Activated T-cell treated with anti-CD3 and anti-CD28 coated beads, Interleukin-2, amount 50 U/mL, for 48 hours (primary cell): ENCODE measurements around the gene FBN1.

ENCODE experiments used
- DNase-seq, 2 experiments: peaks; one replicate each; pipeline ENCODE4 v3.0.0-alpha.2; 2020

FBN1 gene

GRCh38 chr15:48419896-48420295 is 225.6 kb downstream of the FBN1 start:
- DNase-seq = no peak

DNA sequence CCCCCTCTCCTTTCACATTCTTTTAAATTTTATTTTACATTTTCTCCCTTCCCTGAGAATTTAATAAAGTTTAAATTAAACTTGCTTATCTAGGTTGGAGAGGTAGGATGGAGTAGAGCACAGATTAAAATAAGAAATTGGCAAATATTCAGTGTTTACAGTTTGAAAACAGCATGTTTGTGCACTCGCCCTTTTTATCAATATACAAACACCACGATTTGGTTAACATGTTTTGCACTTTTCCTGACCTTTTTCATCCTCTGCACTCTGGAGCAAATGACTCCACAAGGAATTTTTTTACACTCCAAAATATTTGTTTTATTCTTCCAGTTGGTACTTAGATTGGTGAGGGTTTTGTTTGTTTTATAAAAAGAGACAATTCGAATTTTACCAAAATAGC is 227.2 kb downstream of the FBN1 start:
- DNase-seq = no peak

DNA sequence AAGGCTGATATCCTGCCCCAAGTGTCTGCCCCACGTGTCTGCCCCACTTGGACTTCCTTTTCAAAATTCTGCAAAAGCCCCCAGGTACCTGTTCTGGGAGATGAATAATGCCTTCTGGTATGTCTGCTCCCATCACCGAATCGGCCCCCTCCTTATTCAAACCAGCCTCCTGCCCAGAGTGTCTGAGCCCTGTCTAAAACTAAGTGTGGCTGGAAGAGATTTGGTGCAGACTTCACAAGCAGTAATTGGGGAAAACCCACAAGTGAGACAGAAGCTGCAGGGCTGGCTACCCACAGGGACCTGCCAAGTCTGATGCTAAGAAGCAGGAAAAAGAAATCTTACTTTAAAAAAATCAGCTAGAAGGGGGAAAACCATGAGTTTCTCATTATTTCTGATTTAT is 229.2 kb downstream of the FBN1 start:
- DNase-seq = no peak

DNA sequence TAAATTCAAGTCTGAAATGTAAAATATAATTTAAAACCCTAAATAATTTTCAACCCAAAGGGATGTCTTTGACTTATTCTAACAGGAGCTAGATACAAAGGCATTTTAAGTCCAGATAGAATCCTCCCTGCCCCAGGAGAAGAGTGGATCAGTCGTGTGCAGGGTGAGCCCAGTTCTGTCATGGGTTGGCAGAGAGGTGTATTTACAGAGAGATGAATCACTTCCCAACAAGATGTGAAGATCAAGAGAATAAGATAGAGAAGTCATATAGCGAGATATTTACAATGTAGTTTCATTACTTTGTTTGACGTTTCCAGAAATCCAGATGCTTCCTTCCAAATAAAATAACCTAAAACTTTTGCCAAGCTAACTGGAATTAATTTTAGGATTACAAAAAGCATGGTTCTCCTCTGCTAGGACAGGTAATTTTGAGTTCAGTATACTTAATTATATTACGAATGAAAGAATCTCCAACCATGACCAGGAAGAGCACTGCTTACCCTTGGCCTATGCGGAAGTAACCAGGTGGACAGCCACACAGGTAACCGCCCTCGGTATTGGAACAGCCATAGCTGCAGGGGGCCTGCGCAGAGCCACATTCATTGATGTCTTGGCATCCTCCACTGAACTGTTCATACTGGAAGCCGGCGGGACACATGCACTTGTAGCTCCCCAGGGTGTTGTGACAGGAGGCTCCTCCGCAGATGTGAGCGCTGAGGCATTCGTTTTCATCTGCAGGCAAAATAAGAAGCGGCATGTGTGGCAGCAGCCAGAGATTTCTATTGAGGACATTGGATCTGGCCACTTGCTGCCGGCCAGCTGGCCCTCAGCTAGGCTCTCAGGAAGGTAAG is 230.2 kb downstream of the FBN1 start:
- no peak for DNase-seq

- no peak for DNase-seq
These were observed 231.5 kb downstream of the FBN1 start for GRCh38 chr15:48414015-48414414.

DNA sequence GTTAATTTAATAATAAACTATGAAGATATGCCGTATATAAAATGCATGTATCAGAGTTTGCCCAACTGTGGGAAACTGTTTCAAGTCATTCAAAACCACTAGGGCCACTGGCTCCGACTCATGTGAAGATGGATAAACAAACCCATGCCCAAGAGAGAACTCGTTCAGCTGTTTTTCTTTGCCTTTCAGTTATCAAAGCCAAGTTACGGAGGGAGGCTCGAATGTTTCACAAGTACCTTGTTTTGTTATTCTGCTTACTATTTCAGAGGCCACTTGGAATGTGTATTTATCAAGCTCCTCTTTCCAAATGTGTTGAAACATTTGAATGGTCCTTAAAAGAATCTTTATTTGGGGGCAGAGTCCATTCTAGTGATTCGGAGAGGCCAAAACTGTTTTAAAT is 232.2 kb downstream of the FBN1 start:
- no peak for DNase-seq

- no peak for DNase-seq
These were observed 233.4 kb downstream of the FBN1 start for GRCh38 chr15:48411971-48412591.

DNA sequence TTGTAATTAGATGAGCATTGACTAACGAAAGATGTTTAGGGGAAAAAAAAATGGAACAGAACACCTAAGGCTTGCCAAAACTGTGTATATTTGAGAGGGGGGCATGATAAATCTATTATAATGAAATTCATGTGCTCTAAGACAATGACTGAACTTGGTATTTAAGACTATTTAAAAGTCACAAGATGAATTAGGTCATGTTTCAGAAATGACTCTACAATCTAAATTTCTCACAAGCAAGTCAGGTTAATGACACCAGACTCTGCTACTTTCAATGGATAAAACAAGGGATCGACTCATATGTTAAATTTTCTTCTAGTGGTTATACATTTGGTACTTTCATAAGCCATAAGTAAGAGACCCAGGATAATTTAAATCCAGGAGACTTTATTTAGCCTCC is 235.9 kb downstream of the FBN1 start:
- DNase-seq = no peak

GRCh38 chr15:48408327-48408726 is 237.2 kb downstream of the FBN1 start:
- no peak for DNase-seq

DNA sequence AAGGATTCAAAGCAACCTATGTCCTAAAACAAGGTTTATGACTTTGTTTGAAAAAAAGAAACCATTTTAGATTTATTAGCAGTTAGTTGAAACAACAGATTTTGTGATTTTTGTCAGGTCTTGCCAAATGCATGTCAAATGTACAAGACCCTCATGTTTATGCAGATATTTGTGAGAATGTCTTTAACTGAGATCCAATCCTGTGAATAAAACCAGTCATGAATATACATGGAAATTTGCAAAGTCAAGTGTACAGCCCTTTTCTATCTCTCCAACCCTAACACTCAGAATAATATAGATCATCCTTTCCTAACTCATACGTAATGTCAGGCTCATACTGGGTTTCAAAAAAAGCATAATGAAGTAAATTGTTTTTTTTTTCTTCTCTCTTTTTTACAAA is 237.9 kb downstream of the FBN1 start:
- no peak for DNase-seq

- no peak for DNase-seq
These were observed 238.6 kb downstream of the FBN1 start for GRCh38 chr15:48406911-48407310.

DNA sequence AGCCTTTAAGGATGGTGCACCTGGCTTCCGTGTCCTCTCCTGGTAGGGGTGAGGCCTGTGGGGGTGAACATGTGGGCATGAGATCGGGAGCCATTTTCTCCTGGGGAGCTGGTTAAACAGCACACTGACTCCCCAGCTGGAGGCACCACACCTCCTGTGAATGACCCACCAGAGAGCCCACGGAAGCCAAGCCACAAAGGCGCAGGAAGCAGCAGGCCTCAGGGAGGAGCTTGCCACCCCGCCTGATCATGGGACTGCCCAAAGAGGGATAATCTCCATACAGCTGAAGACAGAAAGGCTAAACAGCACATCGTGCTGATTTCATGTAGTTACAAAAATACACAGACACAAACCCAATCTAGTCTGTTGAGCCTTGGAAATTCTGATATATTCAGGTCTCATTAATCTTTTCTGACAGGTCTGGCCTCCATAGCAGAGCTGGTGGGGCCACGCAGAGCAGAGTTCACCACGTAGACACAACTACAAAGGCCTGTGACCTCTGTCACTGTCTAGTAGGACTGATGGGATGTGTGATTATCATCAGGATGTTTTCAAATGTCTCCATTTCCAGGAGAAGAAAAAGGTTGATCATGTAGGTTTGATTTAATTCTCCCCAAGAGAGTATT is 239.1 kb downstream of the FBN1 start:
- DNase-seq = no peak

GRCh38 chr15:48402427-48403177 is 242.9 kb downstream of the FBN1 start:
- DNase-seq = no peak

- DNase-seq = no peak
These were observed 245.4 kb downstream of the FBN1 start for GRCh38 chr15:48400086-48400485.

- no peak for DNase-seq
These were observed 247.7 kb downstream of the FBN1 start for GRCh38 chr15:48397841-48398240.

GRCh38 chr15:48396020-48396419 is 249.5 kb downstream of the FBN1 start:
- DNase-seq = no peak

DNA sequence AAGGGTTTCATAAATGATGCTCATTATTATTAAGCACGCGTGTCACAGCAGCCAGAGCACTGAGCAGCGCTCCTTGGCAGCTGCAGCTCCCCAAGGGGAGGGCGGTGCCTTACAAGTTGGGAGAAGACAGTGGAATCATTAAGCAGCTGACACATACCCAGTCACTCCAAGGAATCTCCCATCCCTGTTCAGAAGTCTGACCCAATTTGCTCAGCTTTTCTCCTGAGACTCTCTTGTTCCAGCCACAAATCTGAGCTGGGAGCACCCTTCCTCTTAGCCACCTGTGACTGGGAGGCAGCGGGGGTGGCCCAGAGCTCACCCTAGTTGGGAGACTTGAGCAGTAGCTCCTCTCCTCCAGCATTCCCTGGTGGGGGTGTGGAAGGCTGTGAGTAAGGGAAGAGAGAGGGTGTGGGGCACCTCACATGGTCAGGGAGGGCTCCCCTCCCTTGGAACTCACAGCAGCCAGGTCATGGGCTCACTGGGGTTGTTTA is 249.9 kb downstream of the FBN1 start:
- DNase-seq = no peak

- DNase-seq = no peak
These were observed 250.5 kb downstream of the FBN1 start for GRCh38 chr15:48394970-48395369.

DNA sequence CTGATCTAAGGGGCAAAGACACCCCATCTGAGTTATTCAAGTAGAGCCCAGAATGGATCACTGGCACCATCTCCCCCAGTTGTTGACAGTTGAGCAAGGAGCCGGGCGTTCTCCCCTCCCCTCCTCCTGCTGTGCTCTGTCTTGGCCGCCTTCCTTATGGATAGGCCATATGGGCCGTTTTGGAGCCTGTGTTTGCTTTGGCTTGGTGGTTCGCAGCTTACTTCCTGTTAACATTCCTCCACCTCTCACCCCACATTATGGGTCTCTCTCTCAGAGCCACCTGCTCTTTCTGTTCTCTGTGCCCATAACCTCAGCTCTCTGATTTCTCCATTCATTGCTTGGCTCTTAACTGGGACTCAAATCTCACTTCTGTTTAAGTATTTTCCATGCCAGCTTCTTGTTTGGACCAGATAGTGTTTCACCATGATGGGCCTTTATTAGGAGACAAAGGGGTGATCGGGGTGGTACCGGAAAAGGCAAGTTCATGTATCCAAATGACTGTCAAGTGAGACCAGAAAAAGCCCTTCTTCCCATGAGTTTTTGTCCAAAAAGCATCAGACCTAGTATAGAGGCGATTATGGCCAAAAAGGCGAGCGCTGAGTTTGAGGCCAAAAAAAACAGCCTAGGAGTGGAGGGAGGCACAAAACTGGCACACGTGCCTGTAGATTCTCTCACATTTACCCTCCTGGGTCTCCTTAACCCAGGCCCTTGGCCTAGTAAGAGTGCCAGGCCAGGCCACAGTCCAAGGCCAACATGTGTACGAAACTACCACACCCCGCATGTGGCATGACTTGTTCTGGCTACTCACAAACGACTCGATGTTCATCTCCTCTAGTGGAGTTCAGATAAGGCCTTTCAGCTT is 251.6 kb downstream of the FBN1 start:
- DNase-seq = no peak

GRCh38 chr15:48392356-48392755 is 253.2 kb downstream of the FBN1 start:
- DNase-seq = no peak

GRCh38 chr15:48391950-48392349 is 253.6 kb downstream of the FBN1 start:
- DNase-seq = no peak

DNA sequence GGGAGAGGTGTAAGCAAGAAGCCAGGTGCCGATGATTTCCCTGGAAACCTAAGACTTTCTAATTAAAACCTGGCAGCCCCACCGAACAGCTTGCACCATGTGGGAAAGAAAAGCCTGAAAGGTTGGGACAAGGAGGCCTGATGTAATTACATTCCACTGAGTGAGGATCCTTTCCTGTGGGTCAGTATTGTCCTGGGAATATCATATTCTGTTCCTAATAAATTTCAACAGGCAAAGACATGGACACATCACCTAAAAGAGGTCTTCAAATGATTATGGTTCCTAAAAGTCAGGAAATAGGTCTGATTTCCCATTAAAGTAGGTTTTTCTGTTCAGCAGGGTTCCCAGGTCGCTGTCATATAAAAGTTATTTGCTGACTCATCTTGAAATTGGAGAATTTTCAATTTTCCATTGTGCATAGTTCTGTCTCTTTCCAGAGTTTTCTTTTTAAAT is 255.8 kb downstream of the FBN1 start:
- no peak for DNase-seq
